Stimulated activated naive CD4-positive, alpha-beta T cell (primary cell): ENCODE results near the gene FDPS.
"Not testable (repeated sequence)": the region's sequence is repeated elsewhere in the genome, so short reads cannot be mapped to it uniquely, and the experiment has no call there.

Experiments
- DNase-seq, 6 experiments: peaks; one replicate each; lab custom pipeline; 2025; lab: John Stamatoyannopoulos, UW

The FDPS gene

DNA sequence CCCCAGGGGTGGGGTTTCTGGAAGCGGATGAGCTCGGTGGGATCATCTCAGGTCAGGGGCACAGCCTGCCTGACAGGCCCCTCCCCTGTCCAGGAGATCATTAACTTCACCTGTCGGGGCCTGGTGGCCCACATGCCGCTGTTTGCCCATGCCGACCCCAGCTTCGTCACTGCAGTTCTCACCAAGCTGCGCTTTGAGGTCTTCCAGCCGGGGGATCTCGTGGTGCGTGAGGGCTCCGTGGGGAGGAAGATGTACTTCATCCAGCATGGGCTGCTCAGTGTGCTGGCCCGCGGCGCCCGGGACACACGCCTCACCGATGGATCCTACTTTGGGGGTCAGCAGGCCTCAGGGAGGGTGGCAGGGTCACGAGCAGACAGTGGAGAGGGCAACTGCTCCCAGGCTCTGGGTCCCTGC, 23.0 kb upstream of the FDPS start:
- DNase-seq = no peak

DNA sequence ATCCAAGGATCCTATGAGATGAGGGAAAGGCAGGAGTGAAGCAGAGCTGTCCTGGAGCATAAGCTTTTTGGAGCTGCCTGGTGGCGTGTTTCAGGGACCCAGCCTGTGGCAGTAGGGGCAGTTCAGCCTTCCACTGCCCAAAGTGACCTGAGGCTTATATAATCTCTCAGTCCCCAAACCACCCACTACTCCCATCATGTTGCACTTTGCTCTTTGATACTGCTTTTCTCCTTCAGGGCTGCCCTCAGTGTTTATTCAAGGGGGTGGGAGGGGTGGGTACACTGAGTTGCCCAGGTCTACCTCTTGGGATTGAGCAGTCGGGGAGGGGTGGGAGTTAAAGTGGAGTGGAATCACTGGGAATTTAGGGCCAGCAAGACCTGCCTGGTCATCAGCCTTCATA, 22.1 kb upstream of the FDPS start:
- no peak for DNase-seq

DNA sequence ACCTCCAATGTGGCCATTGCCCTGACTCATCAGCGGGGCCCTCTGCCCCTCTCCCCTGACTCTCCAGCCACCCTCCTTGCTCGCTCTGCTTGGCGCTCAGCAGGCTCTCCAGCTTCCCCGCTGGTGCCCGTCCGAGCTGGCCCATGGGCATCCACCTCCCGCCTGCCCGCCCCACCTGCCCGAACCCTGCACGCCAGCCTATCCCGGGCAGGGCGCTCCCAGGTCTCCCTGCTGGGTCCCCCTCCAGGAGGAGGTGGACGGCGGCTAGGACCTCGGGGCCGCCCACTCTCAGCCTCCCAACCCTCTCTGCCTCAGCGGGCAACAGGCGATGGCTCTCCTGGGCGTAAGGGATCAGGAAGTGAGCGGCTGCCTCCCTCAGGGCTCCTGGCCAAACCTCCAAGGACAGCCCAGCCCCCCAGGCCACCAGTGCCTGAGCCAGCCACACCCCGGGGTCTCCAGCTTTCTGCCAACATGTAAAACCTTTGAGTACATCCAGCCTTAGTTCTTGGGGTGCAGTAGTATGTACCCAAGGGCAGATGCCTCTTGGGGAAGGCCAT, 20.6 kb upstream of the FDPS start:
- DNase-seq = no peak

DNA sequence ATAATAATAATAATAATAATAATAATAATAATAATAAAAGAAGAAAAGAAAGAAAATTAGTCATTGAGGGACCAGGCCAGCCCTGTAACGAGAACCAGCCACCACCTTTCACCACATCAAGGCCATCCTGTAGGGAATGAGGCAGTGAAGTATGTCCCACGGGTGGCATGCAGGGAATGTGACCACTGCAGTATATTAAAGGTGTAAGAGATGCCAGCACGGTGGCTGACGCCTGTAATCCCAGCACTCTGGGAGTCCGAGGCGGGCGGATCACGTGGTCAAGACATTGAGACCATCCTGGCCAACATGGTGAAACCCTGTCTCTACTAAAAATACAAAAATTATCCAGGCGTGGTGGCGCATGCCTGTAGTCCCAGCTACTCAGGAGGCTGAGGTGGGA, 17.7 kb upstream of the FDPS start:
- not testable (repeated sequence) for DNase-seq

DNA sequence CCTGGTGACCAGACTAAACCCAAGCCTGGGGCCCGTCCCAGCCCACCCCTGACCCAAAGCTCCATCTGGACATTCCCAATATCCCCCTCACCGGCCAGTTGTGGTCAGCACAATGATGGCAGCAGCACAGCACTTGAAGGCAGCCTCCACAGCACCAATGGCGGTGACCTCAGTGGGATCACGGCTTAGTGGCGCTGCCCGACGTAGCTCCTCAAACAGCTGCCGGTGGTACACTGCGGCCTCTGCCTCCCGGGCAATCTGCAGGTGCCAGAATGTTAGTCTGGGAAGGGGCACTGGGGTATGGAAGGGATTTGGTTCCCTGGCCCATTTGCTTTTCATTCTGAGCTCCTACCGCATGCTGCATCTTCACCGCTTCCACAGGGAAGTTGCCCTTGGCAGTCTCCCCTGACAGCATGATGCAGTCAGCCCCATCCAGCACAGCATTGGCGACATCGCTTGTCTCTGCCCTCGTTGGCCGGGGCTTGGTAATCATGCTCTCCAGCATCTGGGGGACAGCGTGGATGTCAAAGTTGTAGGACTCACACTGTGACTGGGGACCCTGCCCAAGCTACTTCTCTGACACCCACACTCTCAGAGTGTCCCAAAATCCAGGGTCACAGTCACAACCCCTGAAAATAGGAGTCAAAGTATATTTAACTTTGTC, 15.4 kb upstream of the FDPS start:
- DNase-seq = no peak

DNA sequence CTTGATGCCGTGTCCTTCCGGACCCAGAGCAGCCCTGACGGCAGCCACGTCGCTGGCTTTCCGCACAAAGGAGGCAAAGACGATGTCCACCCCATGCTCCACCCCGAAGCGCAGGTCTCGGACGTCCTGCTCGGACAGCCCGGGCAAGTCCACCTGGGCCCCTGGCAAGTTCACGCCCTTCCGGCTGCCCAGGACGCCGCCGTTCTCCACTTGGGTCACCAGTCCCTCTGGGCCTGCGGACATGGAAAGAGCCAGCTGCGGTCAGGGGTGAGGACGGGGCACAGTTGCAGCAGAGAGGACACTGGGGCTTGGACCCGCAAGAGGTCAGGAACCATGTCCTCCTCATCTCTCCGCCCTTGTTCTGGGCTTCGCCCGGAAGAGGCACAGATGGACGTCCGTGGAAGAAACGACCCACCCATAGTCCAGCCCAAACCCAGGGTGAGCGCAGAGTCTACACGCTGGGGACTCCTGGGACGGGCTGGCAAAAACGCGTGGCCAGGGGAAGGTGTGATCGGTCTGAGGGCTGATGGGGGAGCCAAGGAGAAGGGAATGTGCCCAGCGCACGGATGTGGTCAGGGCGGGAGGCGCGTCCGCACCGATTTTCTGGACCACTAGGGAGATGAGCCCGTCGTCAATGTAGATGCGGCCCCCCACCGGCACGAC, 14.0 kb upstream of the FDPS start:
- DNase-seq = no peak

DNA sequence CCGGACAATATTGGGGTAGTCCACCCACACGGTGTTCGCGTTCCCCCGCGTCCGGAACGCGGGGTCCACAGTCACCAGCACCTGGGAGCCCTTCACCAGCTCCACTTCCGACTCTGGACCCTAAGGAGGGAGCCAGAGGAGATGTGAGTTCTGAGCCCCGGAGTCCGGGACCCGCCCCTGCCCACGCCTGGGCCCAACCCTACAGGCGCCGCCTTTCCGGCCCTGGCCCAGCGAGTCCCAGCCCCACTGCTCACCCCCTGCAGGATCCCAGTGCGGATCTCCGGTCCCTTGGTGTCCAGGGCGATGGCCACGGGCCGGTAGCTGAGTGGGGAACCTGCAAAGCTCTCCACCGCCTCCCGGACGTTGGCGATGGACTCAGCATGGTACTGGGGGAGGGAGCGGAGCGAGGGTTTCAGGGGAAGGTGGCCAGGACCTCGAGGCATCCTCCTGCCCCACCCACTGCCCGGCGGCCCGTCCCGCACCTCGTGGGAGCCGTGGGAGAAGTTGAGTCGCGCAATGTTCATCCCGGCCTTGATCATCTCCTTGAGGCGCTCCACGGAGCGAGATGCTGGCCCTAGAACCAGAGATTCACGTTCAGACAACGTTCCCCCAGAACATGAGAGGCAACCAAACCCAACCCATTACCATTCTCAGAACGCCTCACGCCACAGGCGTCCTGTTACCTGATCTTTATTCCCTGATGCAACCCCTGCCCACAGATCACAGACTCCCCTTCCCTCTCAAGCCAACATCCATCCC, 13.3 kb upstream of the FDPS start:
- no peak for DNase-seq

DNA sequence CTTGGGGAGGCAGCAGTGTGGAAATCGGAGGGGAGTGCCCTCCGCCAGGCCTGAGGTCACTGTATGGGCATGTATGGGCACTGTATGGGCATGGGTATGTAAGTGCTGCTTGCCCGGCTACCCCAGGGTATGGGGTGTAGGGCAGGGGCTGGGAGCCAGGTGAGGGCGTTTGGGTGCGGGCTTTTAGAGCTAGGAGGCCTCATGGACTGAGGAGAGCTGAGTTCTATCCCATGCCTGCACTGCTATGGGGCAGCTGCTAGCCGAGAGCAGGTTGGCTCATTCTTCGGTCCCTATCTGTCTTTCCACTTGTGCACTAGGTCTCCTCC, 12.8 kb upstream of the FDPS start:
- no peak for DNase-seq

DNA sequence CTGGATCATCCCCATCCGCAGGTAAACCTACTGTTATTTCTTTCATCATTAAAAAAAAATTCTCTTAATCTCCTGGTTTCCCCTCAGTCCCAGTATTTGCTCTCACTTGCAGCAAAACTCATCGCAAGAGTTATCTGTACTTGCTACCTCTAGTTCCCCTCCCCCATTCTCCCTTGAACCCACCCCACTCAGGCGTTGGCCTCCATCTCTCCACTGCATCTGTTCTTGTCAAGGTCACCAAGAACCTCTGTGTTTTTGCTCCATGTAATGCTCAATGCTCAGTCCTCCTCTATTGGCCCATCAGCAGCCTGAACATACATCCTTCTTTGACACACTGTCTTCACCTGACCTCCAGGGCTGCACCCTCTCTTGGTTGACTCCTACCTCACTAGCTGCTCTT, 12.0 kb upstream of the FDPS start:
- no peak for DNase-seq

DNA sequence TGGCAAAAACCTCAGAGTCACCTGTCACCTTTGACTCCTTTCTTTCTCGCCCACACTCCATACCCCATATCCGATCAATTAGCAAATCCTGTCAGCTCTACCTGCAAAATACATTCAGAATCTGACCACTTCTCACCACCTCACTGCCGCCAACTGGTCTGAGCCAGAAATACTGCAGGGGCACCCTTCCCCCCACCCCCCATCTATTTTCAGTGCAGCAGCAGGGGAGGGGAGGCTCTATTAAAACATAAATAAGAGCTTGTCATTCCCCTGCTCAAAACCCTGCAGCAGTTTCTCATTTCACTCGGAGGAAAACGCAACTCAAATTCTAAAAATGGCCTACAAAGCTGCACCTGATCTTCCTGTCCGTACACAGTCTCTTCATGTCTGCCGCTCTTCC, 11.3 kb upstream of the FDPS start:
- DNase-seq = no peak

DNA sequence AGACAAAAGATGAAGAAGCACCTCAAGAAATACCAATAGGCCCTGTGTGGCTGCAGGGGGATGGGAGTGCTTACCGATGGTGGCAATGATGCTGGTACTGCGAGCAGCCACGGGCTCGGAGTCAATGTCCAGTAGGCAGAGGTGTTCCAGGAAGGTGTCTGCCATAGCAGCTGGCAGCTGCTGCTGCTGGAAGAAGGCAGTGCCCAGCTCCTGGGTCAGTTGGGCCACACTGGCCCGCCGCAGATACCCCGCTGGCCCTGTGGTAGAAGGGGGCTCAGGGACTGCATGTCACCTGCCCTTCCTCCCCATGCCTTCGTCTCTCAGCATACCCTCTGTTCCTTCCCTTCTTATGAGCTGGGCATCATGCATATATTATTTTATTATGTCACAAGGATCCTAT, 8.6 kb upstream of the FDPS start:
- no peak for DNase-seq

DNA sequence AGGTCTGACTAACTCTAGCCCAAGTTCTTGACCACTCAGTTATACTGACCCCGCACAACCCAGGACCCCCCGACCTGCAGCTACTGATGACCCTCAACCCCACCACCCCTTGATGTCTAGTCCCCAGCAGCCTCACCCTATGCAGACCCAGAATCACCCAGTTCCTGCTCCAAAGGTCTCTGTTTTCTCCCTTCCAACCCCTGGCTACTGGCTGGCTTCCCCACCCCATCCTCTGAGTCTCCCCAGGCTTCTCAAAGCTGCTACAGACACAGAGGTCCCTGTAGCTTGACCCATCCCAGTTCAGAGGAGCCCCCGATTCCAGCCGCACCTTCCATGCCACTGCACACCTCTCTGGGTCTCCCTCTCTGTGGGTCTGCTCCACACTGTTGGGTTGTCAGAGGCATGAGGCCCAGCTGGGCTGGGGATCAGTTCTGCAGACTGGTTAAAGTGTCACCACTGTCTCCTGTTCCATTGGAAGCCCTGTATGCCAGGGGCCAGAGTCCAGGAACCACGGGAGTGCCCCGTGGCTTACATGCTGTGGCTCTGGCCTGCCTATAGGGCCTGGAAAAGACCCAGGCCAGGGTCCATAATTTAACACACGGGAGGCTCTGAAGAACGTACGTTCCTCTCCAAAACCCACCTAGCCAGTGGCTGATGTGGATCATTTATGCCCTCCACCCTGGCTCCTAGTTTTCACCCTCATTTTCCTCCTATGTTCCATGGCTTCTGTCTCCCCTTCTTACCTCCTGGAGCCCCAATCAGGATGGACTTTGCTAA, 7.9 kb upstream of the FDPS start:
- no peak for DNase-seq

DNA sequence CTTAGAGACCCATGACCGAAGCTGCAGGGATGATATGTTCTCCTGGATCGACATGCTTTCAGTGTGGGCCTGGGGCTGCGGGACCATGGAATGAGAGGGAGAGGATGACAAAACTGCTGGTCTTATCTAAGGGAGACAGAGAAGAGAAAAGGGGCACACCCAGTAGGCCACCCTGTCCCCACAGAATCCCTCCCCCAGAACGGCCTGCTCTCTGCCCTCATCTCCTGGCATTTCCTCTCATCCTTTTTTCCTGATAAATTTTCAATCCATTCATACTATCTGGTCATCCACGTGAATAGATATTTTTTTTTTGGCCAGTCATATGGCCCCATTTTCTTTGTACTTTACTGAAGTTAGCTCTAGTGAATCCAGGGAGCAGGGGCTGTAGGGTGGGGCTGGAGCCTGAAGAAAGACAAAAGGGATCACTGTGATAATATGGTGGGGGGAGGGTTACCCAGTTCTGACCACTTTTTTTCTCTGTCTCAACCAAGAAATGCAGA, 7.3 kb upstream of the FDPS start, which contains the start of gene PKLR:
PKLR (minus strand) TSS at position 97 of the 500 bp plus-strand sequence; CDS start at position 54, 43 bp downstream.
- DNase-seq = no peak

DNA sequence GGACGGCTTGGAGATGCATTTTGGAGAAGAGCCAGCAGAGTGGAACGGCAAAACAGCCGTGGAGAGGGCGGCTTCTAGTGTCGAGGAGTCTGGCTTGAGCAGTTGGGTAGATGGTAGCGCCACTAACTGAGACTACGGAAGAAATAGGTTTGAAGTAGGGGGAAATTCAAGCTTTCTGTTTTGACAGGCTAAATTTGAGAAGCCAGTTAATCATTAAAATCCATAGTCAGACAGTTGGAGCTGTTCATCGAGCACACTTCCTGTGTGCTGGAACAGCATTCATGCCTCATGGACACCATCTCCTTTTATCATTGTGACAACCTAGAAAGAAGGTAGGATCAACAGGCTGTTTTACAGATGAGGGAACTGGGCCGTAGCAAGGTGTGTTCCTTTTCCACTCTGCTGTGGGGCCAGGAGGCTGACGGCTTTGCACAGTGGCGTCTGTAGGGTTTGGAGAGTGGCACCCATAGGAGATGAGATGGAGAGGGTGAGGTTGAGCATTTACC, 4.1 kb upstream of the FDPS start:
- no peak for DNase-seq

DNA sequence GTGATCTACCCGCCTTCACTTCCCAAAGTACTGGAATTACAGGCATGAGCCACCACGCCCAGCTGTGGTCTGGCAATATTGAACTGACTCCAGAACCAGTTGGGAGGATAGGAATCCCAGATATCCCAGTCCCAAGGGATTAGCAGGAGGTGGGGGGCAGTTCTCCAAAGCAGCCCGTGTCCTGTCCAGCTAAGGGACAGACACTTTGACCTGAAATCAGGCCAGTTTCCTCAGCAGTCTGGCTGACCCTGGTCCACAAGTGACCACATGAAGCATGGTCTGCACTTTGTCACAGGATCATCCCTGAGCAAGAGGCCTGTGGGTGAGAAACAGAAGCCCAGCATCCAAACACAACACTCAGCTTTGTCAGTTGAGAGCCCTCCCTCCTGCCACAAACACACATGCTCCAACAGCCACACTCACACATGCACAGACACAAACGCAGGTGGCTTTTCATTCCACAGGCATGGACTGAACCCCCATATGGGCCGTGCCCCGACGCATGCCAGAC, 2.7 kb upstream of the FDPS start:
- DNase-seq = no peak

DNA sequence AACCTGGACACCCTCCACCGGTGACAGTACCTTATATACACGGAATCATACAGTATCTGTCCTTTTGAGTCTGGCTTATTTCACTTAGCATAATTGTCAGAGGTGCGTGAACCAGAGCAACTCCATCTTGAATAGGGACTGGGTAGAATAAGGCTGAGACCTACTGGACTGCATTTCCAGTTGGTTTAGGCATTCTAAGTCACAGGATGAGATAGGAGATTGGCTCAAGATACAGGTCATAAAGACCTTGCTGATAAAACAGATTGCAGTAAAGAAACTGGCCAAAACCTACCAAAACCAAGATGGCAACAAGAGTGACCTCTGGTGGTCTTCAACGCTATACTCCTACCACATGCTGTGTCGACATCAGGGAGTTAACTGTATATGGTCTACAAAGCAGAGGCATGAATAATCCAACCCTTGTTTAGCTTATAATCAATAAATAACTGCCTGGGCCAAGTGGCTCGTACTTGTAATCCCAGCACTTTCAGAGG, 1.4 kb upstream of the FDPS start:
- DNase-seq = no peak

DNA sequence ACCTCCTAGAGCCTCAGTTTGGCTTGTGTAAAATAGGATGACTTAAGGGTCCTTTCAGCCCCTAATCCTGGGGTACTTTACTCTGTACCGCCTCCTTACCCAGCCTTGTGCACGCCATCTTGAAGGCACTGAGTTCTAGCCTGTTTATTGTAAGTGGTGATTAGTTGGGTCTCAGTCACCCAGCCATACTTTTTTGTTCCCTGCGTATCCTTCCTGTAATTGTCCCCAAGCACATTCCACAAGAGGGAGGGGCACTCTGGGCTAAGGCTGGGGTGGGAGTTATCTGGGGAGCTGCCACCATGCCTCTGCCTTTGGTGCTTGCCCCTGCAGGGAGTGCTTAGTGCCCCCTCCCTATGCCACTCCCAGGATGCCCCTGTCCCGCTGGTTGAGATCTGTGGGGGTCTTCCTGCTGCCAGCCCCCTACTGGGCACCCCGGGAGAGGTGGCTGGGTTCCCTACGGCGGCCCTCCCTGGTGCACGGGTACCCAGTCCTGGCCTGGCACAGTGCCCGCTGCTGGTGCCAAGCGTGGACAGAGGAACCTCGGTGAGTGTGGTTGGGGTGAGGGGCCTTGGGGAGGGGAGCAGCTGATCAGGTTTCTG, 856 bp downstream of the FDPS start:
- no peak for DNase-seq

DNA sequence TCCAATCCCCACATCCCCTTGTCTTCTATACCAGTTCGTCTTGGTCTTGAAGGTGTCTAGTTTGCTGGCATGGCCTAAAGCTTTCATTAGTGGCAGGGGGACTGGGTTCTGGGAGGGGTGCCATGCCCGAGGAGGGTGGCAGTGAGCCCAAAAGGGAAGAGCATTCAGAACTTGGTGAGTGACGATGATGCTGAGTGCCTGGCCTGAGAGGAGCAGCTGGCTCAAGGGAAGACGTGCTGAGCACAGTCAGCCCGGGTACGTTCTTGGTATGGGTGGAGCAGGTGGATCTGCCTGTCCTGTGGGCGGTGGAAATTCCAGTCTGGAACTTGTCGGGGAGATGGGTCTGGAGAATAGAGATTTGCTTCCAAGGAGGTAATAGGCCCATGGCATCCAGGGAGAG, 4.6 kb downstream of the FDPS start:
- DNase-seq = no peak

DNA sequence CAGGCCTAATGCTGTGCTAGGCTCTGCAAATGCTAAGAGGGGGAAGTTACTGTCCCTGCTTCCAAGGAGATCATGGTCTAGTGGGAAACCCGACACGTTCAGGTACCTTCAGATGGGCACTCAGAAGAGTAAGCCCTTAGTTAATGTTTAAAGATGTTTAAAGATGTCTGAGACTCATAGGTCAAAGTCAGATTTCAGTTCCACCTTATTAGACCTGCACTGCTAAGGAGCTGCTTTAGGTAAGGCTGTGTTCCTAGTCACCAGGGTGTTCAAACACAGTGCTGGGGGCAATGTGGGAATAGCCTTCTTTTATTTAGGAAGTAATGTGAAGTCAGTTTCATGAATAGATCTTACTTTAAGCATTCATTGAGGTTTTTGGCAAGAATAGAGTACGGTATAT, 8.3 kb downstream of the FDPS start:
- no peak for DNase-seq

DNA sequence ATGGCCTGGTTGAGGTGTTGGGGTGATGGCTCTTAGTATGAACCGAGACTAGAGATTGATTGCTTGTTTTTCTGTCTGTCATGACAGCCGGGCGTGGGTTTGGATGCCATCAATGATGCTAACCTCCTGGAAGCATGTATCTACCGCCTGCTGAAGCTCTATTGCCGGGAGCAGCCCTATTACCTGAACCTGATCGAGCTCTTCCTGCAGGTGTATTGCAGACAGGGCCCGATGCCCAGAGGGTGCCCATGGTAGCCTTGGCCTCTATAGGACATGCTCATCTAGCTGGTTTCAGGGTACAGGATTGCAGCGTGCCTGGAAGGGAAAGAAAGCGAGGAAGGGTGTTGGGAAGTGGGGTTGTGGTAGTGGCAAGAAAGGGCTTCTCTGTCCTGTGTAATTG, 9.4 kb downstream of the FDPS start:
- DNase-seq = no peak

DNA sequence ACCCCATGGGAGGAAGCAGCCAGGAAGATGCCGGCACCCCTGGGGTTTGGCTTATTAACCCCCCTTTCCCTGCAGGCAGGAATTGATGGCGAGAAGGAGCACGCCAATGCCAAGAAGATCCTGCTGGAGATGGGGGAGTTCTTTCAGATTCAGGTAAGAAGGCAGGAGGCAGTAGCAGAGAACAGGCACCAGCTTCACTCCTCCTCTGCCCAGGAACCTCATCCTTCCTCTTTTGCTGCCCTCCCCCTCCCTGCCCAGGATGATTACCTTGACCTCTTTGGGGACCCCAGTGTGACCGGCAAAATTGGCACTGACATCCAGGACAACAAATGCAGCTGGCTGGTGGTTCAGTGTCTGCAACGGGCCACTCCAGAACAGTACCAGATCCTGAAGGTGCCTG, 10.9 kb downstream of the FDPS start:
- no peak for DNase-seq
